GM21619 (cell line): ENCODE results near the gene QRICH2.
"Not testable (repeated sequence)": the region's sequence is repeated elsewhere in the genome, so short reads cannot be mapped to it uniquely, and the experiment has no call there.

Experiments used
- ATAC-seq: cut with Tn5 transposase; IDR thresholded peaks from one replicate; pipeline ENCODE4 v1.9.1; 2021; ENCODE audit not compliant: unreplicated experiment

QRICH2 gene

DNA sequence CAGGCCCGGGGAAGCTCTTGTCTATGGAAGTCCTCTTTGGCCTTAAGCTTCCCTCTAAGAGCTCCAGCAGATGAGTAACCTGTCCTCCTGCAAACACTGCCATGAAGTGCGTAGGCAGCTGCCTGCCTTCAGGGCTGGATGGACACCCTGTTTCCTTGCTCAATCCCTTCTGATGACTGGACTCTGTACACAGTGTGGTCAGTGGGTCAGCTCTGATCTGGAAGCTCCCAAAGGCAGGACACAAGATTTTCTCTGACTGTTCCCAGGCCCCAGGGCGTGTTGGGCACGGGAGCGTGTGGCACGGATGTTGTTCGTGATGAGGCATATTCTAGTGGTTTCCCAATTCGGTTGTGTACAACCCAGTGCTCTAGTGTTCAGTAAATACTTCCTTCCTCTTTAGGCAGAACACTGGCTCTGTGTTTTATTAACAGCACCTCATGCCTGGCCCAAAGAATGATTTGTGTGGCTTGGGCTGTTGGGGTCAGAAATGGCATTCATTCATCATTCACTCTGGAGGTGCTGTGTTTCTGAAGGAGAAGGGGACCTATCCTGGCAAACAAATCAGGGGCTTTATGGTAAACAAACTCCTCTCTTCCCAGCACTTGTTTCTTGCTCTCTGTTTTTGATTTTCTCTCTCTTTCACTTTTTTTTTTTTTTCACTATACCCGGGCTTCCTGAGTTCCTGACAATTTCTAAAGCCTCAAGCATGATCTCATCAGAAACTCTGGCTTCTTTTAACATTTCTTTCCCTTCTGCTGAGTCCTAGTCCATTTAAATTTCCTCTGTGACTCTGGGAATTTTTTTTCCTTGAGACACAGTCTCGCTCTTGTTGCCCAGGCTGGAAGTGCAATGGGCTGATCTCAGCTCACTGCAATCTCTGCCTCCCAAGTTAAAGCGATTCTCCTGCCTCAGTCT, 55.8 kb downstream of the QRICH2 start:
- peak; percentile 64 for ATAC-seq

DNA sequence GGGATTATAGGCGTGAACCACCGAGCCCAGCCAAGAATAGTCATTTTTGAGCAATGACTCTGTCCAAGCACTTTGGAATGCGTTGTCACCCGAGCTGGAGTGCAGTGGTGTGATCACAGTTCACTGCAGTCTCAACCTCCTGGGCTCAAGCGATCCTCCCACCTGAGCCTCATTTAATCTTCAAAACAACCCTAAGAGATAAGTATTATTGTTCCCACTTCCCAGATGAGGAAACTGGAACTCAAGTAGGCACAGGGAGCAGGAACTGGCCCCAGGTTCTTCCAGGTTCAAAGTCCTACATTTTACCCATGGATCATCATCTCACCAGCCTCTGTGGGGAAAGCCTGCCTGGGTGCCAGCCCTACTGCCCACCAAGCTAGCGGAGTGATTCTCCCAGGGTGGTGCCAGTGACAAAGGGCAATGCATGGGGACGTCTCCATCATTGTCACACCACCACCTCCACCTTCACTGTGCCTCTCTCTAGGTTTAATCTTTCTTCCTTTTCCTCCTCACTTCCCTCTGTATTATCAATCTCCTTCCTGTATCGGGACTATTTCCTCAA, 56.5 kb downstream of the QRICH2 start:
- no peak for ATAC-seq

DNA sequence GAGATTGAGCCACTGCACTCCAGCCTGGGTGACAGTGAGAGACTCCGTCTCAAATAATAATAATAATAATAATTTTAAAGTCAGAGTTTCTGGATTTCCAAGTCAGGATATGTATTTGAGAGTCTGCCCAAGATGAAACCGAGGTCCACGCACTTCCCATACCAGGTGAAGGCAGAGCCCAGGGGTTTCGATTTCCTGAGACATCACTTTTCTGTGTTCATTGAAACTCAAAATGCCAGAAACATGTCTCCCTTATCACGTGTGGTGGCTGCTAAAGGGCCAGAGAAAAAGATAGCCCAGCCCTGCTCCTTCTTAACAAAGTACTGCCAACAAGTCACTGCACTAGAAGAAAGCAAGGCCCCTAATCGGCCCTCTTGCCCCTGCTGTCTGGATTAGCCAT, 57.9 kb downstream of the QRICH2 start:
- ATAC-seq: no peak

DNA sequence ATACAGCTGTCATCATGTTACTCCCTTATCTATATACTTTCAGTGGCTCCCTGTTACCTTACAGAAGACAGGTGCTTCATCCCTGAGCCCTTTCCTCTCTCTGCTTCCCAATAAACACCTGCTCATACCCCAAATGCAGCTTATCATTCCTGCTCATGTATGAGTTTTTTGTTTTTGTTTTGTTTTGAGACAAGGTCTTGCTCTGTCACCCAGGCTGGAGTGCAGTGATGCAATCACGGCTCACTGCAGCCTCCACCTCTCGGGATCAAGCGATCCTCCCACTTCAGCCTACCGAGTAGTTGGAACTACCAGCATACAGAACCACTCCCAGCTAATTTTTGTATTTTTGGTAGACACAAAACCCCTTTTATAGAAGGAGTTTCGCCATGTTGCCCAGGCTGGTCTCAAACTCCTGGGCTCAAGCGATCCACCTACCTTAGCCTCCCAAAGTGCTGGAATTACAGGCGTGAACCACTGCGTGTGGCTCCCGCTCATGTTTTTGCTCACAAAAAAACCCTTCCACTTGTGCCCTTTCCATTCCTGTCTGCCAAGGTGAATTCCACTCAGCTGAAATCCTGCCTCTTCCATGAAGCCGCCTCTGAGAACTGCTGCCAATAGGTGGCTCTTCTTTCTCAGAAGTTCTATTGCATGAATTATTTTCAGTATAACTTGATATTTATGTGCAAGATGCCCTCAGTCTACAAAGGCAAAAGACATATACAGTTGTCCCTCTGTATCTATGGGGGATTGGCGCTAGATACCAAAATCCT, 59.9 kb downstream of the QRICH2 start:
- no peak for ATAC-seq

DNA sequence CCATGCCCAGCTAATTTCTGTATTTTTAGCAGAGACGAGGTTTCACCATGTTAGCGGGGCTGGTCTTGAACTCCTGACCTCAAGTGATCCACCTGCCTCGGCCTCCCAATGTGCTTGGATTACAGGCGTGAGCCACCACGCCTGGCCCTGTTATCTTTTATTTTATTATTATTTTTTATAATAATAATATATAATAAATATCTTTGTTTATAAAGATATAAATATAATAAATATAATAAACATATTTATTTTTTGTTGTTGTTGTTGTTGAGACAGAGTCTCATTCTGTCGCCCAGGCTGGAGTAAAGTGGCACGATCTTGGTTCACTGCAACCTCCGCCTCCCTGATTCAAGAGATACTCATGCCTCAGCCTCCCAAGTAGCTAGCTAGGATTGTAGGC, 60.8 kb downstream of the QRICH2 start:
- no peak for ATAC-seq

DNA sequence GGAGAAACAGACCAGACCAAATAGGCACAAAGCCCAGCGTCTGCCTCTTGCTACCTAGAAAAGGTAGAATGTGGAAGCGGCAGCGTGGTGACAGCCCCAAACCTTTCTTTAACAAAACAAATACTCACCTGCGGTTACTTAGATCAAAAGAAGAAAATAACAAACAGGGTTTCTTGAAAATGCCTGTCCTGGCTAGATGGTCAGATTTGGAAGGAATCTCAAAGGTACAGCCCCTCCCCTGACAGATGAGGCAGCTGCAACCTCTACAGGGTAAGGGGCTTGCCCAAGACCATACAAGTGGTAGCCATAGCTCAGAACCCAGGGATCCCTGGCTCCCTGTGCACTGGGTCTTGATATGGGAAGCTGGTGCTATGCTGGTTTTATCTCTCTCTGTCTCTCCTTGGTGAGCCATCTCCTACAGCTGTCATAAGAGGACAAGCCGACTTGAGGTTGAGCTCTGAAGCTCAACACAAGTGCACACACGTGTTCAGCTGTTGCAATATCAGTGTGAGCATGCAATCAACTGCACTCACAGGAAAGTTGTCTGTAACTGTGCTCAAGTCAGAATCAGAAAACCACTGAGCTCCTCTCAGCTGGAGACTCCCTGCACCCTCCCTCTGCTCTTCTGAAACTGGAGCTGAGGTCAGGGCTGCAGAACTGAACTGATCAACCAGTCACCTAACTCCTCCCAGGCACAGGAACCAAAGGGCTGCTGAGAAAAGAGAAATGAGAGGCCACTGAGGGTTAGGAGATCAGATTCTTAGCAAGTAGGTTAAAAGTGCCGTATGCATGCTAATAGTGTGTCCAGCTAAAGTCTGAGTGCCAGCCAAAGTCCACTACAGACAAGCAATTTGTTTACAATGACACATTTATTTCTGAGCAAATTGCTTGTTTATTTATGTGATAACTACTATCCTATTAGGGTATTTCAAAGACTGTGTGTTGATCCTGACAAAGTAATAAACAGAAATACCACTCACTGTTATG, 61.7 kb downstream of the QRICH2 start:
- peak; percentile 94 for ATAC-seq

DNA sequence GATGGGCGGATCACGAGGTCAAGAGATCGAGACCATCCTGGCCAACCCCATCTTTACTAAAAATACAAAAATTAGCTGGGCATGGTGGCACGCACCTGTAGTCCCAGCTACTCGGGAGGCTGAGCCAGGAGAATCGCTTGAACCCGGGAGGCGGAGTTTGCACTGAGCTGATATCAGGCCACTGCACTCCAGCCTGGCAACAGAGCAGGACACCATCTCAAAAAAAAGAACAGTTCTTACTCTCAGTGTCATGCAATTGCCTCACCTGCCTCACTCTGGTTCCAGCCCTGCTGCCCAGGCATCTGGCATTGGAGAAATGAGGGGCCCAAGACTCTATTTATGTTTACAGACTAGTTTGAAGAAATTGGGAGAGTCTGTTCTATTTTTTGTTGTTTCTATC, 63.4 kb downstream of the QRICH2 start:
- not testable (repeated sequence) for ATAC-seq

DNA sequence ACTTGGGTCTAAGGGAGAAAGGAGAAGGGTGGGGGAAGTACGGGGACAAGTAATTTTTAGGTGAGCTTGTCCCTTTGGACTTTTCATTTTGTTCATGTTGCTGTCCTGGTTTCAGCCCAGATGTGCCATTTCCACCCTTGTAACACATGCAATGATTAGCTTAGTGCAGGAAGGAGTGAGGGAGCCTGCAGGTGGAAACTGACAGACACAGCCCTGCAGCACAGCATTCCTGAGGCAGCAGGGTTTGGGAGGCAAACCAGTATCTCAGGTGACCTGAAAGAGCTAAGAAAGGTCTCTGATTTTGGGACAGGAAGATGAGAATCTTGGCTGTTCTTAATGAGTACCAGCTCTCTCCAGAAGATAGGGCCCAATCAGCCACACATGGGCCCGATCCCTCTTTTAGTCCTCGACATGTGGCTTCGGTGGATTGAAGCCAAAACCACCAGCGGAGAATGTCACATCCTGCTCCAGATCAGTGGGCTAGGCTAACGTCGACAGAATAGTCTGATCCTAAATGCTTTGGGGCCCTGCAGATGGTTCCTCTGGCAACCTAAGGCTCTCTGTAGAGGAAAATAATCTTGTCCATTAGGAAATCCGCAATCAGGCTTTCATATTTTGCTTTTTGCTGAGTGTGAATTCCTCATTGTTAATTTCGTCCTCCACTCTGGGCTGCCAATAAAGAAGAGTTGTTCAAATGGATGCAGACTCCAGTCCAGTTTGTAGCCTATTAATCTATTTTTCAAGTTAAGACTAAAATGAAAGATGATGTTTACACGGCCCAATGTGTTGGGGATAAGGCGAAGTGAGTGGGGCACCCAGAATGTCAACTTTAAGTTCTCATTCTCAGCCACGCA, 64.0 kb downstream of the QRICH2 start:
- no peak for ATAC-seq

DNA sequence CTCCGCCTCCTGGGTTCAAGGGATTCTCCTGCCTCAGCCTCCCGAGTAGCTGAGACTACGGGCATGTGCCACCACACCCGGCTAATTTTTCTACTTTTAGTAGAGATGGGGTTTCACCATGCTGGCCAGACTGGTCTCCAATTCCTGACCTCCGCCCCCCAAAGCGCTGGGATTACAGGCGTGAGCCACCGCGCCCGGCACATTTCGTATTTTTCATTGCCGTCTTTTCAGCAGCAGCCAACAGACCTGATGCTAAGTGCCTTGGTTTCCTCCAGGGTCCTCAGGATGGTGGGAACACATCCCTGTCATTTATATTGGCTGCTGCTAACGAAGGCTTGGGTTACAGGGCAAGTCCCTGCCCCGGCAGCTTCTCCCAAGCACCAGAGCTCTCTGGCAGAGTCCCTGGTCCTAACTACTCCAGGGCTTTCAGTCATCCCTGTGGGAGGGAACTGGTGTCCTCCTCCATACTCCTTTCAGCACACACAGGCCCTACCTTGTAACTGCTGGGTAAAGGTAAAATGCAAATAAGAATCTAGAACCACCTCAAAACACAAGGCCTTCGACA, 66.3 kb downstream of the QRICH2 start:
- no peak for ATAC-seq

DNA sequence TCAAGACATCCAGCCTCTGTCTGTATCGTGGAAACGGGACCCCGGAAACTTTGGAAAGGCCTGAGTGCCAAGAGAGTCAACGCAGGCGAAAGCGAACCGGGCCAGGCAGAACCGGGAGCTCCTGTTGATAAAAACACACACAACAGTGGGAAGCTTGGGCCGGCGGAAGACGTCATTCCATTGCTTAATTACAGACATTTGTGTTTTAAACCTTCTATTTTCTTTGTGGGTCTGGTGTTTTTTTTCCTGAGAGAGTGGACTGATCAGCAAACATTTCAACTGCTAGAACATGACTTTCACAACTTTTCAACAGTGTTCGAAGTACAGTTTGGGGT, 66.9 kb downstream of the QRICH2 start:
- ATAC-seq: no peak

DNA sequence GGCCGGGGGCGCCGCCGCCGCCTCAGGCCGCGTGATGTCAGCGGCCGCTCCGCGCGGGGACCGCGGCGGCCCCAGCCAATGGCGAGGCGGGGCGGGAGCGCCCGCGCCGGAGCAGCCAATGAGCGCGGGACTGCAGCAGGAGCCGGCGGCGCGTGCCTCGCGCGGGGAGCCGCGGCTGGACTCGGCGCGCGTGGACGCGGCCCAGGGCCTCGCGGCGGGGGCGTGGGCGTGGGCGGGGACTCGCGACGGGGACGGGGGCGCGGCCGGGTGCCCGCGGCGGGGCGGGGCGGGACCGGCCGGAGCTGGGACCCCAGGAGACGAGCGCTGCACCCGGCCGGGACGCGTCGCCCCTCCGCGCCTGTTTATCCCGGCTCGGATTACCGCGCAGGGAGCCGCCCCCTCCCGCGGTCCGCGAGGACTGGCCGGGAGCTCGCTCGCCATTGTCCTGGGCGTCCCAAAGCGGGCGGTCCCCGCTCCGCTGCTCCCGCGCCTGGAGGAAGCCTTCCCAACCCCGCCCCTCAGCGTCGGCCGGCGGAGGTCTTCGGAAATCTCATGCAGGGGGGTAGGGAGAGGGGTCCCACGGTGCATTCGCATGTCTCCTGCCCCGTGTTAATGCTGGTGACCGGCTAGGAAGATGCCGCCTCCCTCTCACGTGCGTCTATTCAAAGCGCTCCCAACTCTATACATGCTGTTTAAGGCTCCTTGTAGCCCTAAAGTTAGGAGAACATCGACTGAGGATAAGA, 67.4 kb downstream of the QRICH2 start, which contains the start of gene RNF157:
RNF157 (minus strand) TSS at position 33 of the 743 bp plus-strand sequence. CDS start 253 bp downstream, outside the sequence.
- peak; percentile 54 for ATAC-seq

DNA sequence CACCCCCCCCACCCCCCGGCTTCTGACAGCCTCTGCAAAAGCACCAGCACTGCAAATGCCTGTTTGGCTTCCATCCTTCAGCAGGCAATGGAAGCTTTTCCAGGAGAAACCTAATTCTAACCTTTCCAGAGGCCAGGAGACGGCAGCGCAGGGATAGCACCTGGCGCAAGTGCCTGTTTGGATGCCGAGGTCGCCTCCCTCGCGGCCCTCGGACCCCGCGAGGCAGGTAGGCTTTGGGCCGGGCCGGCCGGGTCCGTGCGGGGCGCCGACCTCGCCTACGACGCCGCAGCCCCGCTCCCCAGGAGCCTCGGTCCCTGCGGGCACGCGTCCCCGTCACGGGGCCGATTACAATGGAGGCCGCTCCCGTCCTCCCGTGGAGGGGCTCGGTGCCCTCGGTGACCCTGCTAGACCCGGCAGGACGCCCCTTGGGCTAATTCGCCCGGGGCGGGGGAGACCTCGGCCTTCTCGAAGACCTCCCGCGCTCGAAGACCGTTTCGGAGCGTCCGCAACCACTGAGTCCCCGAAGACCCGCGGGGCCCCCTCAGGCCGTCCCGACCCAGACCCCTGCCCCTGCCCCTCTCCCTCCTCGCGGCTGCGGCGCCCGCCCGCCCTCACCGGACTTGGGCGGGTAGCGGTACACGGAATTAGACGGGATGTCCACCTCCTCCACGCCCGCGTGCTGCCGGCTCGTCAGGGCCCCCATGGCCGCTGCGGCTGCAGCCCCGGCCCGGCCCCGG, 68.4 kb downstream of the QRICH2 start:
- no peak for ATAC-seq

DNA sequence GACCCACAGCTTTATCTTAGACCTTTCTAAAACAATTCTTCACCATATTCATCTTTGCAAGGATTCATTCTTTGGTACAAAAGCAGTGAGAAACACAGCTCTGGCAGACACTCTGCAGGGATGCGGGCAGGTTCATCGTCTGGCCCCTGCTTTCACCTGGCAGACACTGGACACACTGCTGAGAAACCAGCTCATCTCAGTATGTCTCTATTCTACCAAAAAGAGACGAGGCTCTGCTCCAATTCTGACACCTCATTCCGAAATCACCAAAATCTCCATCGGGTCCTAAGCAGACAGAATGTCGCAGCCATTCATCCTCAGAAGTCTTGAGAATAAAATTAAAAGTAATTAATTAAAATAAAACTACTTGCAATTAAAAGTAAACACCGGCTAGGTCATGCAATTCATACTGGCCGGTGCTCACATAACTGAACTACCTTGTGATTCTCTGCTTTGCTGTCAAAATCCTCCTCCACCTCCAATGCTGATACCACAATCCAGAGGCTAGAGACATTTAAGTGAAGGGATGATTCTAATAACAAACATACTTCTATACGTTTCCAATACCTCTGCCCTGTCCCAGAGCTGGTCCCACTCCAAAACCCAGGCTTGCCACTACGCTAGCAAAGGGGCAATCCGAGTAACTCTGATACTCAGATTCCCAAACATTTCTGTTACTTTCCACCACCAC, 69.1 kb downstream of the QRICH2 start:
- ATAC-seq: no peak

DNA sequence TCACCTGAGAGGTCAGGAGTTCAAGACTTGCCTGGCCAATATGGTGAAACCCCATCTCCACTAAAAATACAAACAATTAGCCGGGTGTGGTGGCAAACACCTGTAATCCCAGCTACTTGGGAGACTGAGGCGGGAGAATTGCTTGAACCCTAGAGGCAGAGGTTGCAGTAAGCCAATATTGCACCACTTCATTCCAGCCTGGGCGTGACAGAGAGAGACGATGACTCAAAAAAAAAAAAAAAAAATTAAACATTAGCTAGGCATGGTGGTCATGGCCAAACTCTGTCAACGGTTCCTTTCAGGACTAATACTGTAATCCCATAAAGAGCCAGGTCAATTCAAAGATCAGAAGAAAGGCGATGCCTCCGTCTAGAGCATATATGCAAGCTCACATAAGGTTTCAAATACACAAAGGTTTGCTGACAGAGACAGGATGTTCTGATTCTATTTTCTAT, 70.2 kb downstream of the QRICH2 start:
- no peak for ATAC-seq

DNA sequence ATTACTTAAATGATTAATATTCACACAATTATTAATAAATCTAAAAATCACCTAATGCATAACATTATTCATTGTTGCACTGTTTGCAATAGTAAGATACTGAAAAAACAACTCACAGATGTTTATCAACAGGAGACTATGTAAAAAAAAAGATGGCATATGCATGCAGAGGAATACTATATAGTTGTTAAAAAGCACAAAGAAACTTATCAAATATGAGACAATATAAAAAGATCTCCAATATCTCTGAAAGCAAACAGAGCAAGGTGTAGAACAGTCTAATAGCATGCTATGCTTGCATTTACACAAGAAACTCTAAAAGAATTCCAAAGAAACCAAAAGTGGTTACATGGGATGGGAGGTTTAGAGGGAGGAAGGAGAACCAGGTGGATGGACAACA, 71.5 kb downstream of the QRICH2 start:
- no peak for ATAC-seq

DNA sequence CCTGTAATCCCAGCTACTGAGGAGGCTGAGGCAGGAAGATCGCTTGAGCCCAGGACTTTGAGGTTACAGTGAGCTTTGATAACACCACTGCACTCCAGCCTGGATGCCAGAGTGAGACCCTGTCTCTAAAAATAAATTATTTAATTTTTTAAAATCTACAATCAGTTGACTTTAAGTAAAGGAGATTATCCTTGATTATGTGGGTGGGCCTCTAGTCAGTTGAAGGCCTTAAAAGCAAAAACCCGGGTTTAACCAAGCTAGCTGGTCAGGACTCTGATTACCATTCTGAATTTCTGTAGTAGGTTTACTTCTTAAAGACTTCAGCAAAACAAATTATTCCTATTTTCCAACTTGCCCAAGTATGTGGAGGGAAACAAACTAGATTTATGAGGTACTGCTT, 72.2 kb downstream of the QRICH2 start:
- no peak for ATAC-seq

DNA sequence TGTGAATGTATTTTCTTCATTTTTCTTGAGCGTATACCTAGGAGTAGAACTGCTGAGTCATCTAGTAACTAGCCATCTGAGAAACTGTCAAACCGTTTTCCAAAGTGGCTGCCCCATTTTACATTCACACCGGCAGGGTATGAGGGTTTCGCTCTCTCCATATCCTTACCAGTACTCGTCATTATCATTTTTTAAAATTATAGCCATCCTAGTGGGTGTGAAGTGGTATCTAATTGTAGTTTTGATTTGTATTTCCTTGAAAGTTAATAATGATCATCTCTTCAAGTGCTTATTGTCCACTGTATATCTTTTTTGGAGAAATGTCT, 73.8 kb downstream of the QRICH2 start:
- no peak for ATAC-seq
